ENCODE data around the gene CFAP54.

GRCh38 chr12:96549341-96549740 lies 60.0 kb downstream of the CFAP54 start:
- TF ChIP-seq POLR2A (IDR thresholded peaks at IDR 0.05; ENCODE audit: low read depth, low read length) (no peak), TAF1 (IDR thresholded peaks at IDR 0.05; ENCODE audit: low read depth, low read length) (no peak), PAX5 (IDR thresholded peaks at IDR 0.05; ENCODE audit: insufficient read depth, low read length, severe bottlenecking) (no peak), POLR2AphosphoS5 (IDR thresholded peaks at IDR 0.05; ENCODE audit: low read depth, low read length) (no peak), SPI1 (IDR thresholded peaks at IDR 0.05; ENCODE audit: low read depth, low read length) (no peak), POU2F2 (IDR thresholded peaks at IDR 0.05; ENCODE audit: low read depth, low read length) (no peak)

Measured in GM12891 (cell line).